GM21423 (cell line): ENCODE results near the gene IGSF22.

Experiments used
- ATAC-seq: cut with Tn5 transposase; IDR thresholded peaks from one replicate; pipeline ENCODE4 v1.9.1; 2021; ENCODE audit warnings: mild to moderate bottlenecking, moderate library complexity; ENCODE audit not compliant: unreplicated experiment

The IGSF22 gene

GRCh38 chr11:18726040-18726439 lies at the start of gene IGSF22:
Gene IGSF22, minus strand, starts transcription at chr11:18726188. Its CDS starts 1,952 bp downstream, at chr11:18724236.
- no peak for ATAC-seq

- ATAC-seq = no peak
Observed at GRCh38 chr11:18774801-18775200, 48.8 kb upstream of the IGSF22 start.

- no peak for ATAC-seq
Observed at GRCh38 chr11:18773681-18774080, 47.7 kb upstream of the IGSF22 start.

GRCh38 chr11:18773104-18773503 lies 47.1 kb upstream of the IGSF22 start:
- no peak for ATAC-seq

GRCh38 chr11:18772211-18772610 lies 46.2 kb upstream of the IGSF22 start:
- no peak for ATAC-seq

- ATAC-seq = no peak
Observed at GRCh38 chr11:18771266-18772035, 45.5 kb upstream of the IGSF22 start.

GRCh38 chr11:18770479-18771125 lies 44.6 kb upstream of the IGSF22 start:
- ATAC-seq = no peak

GRCh38 chr11:18769802-18770456 lies 43.9 kb upstream of the IGSF22 start:
- ATAC-seq = peak; percentile 74

GRCh38 chr11:18768978-18769377 lies 43.0 kb upstream of the IGSF22 start:
- no peak for ATAC-seq

GRCh38 chr11:18768472-18768901 lies 42.5 kb upstream of the IGSF22 start:
- ATAC-seq = peak; percentile 78

- ATAC-seq = no peak
Observed at GRCh38 chr11:18766015-18766414, 40.0 kb upstream of the IGSF22 start.

GRCh38 chr11:18765554-18765953 lies 39.6 kb upstream of the IGSF22 start:
- ATAC-seq = no peak

GRCh38 chr11:18761741-18762140 lies 35.8 kb upstream of the IGSF22 start:
- ATAC-seq = no peak

GRCh38 chr11:18761144-18761543 lies 35.2 kb upstream of the IGSF22 start:
- no peak for ATAC-seq

GRCh38 chr11:18757811-18758210 lies 31.8 kb upstream of the IGSF22 start:
- no peak for ATAC-seq

GRCh38 chr11:18756889-18757288 lies 30.9 kb upstream of the IGSF22 start:
- ATAC-seq = no peak

- ATAC-seq = no peak
Observed at GRCh38 chr11:18754308-18754707, 28.3 kb upstream of the IGSF22 start.

- ATAC-seq = no peak
Observed at GRCh38 chr11:18752502-18752901, 26.5 kb upstream of the IGSF22 start.

GRCh38 chr11:18750944-18751343 lies 25.0 kb upstream of the IGSF22 start:
- no peak for ATAC-seq

GRCh38 chr11:18749681-18750319 lies 23.8 kb upstream of the IGSF22 start:
- no peak for ATAC-seq

- no peak for ATAC-seq
Observed at GRCh38 chr11:18748766-18749365, 22.9 kb upstream of the IGSF22 start.
